DOHH2 (cell line): ENCODE data around the gene PRKCZ.

Experiments
- EZH2phosphoT487 ChIP-seq: fragments of 200-600 bp; sonication (generic); IDR thresholded peaks from 2 replicates; pipeline ENCODE4 v1.6.1; 2017; ENCODE audit warnings: borderline replicate concordance, mild to moderate bottlenecking, antibody characterized with exemption, low read length, moderate library complexity, mixed read lengths
- TF ChIP-seq, protein P1 (sequence below): fragments of 200-600 bp; sonication (generic); IDR thresholded peaks from one replicate; pipeline ENCODE4 v1.5.1; 2014; ENCODE audit warnings: antibody characterized with exemption, mild to moderate bottlenecking, low read depth, low read length; ENCODE audit not compliant: poor library complexity, severe bottlenecking

DNA sequence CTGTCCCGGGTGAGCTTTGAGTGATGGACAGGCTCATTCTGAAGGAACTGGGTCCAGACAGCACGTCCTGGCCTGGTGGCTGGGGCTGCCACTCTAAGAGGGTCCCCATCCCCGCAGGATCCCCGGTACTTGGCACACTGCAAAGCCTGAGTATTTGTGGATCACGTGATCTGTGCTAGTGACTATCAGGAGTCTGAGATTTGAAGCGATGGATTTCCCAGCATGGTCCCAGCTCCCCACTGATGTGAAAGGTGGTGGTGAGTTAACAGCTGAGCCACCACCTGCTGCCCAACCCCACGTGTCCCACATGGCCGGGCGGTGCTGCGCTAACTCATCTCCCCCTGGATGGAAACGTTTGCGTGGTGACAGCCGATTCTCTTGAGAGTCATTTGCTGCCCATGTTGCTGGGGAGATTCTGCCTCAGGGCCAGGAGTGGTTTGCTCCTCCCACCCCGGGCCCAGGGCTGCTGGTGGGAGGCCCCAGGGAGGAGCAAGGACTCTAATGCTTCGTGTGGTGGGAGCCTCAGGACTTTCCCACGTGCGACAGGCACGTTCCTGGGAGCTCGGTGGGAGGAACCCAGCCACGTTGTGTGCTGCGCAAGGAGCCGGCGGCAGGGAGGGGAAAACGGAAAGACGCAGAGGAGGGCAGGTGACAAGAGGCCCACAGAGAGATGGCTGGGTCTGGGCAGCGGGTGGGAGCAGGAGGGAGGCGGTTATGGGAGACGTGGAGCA lies 129.2 kb downstream of the PRKCZ start:
- TF ChIP-seq, protein P1, sequence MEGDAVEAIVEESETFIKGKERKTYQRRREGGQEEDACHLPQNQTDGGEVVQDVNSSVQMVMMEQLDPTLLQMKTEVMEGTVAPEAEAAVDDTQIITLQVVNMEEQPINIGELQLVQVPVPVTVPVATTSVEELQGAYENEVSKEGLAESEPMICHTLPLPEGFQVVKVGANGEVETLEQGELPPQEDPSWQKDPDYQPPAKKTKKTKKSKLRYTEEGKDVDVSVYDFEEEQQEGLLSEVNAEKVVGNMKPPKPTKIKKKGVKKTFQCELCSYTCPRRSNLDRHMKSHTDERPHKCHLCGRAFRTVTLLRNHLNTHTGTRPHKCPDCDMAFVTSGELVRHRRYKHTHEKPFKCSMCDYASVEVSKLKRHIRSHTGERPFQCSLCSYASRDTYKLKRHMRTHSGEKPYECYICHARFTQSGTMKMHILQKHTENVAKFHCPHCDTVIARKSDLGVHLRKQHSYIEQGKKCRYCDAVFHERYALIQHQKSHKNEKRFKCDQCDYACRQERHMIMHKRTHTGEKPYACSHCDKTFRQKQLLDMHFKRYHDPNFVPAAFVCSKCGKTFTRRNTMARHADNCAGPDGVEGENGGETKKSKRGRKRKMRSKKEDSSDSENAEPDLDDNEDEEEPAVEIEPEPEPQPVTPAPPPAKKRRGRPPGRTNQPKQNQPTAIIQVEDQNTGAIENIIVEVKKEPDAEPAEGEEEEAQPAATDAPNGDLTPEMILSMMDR, result no peak
- no peak for TF ChIP-seq EZH2phosphoT487
